ENCODE data around the gene MPIG6B. TPM values are rescaled to one million over a fixed set of nuclear protein-coding genes. Genes with fewer than 3 reads are reported as not detected.
A peak's percentile ranks its signal among the peaks of the same experiment; 100 is the strongest.

MPIG6B gene
- total and polyA plus RNA-seq, 3 donors from 2014 or later = 0.74 to 1.3 (median 0.94) TPM

DNA sequence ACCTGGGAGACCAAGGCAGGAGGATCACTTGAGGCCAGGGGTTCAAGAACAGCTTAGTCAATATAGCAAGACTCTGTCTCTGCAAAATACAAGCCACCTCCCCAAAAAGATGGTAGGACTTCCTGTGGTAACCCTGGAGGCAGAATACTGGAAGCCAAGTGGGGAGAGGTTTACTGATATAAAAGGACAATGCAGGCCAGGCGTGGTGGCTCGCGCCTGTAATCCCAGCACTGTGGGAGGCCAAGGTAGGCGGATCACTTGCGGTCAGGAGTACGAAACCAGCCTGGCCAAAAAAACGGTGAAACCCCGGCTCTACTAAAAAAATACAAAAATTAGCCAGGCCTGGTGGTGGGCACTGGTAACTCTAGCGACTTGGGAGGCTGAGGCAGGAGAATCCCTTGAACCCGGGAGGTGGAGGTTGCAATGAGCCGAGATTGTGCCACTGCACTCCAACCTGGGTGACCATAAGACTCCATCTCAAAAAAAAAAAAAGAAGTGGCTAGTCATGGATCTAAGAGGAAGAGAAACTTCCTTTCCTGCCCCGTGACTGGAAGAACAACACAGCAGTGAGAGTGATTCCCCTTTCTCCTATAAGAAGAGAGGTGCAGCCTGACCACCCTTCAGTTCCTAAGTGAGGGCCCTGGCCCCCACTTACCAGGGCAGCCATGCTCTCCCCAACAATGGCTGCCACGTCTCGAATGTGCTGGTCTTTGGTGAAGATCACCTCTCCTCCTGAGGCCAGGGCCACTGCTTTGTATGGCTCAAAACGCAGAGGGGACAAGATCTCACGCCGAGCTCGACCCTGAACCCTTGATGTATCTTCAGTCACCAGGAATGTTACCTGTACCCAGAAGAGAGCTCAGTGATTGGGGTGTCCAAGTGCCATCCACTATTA lies 45.4 kb downstream of the MPIG6B start:
- Histone ChIP-seq H3K27me3 (no peaks in the 10 kb centered on the region), H3K36me3 (ENCODE audit: low read depth, missing control alignments) (no peaks in the 10 kb centered on the region), H3K4me3 (no peak overlapping the region), H3K27ac (no peak overlapping the region), H3K4me1 (no peaks in the 10 kb centered on the region), H3K9me3 (no peaks in the 10 kb centered on the region)
- TF ChIP-seq CTCF (IDR thresholded peaks at IDR 0.05) = no peak
- TF ChIP-seq POLR2A (IDR thresholded peaks at IDR 0.05) = no peak
- no peak for DNase-seq
- intact Hi-C loops (cut with DNase I; ENCODE audit: low total_unique reads) = no loop called here
- WGBS, 2 donors = 89 to 91% methylated on average over 17 to 18 of the region's 18 CpGs

- Histone ChIP-seq H3K27ac (no peak overlapping the region), H3K36me3 (ENCODE audit: low read depth, missing control alignments) (no peaks in the 10 kb centered on the region), H3K9me3 (no peaks in the 10 kb centered on the region), H3K27me3 (no peaks in the 10 kb centered on the region), H3K4me3 (no peak overlapping the region), H3K4me1 (no peaks in the 10 kb centered on the region)
- intact Hi-C loops (cut with DNase I; ENCODE audit: low total_unique reads) = no loop called here
- peak in 2 of 3 experiments; percentile 25 to 53 for TF ChIP-seq CTCF (IDR thresholded peaks at IDR 0.05)
- no peak for TF ChIP-seq POLR2A (IDR thresholded peaks at IDR 0.05)
- peak; percentile 65 for DNase-seq
- 54 to 66% methylated on average over 10 to 12 of the region's 12 CpGs for WGBS, 2 donors
These were observed 46.7 kb downstream of the MPIG6B start for GRCh38 chr6:31769684-31770371.

GRCh38 chr6:31770860-31771259 lies 47.7 kb downstream of the MPIG6B start:
- TF ChIP-seq CTCF (IDR thresholded peaks at IDR 0.05) (no peak), POLR2A (IDR thresholded peaks at IDR 0.05) (no peak)
- Histone ChIP-seq H3K9me3 (no peaks in the 10 kb centered on the region), H3K36me3 (ENCODE audit: low read depth, missing control alignments) (no peaks in the 10 kb centered on the region), H3K4me1 (no peaks in the 10 kb centered on the region), H3K4me3 (no peak overlapping the region), H3K27me3 (no peaks in the 10 kb centered on the region), H3K27ac (no peak overlapping the region)
- intact Hi-C loops (cut with DNase I; ENCODE audit: low total_unique reads) = no loop called here
- DNase-seq = no peak
- 84 to 85% methylated on average over 2 of the region's 2 CpGs for WGBS, 2 donors

DNA sequence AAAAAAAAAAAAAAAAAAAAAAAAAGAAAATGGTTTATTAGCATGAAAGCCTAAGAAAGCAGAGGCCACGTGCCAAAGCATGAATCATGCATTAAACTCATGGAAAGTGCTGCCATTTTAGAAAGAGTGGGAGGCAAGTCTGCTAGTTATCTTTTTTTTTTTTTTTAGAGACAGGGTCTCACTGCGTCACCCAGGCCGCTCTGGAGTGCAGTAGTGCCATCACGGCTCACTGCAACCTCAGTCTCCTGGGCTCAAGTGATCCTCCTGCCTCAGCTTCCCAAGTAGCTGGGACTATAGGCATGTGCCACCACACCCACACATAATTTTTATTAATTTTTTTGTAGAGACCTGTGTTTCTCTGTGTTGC lies 48.8 kb downstream of the MPIG6B start:
- Histone ChIP-seq H3K4me3 (no peak overlapping the region), H3K27ac (no peak overlapping the region), H3K9me3 (no peaks in the 10 kb centered on the region), H3K27me3 (no peaks in the 10 kb centered on the region), H3K36me3 (ENCODE audit: low read depth, missing control alignments) (no peaks in the 10 kb centered on the region), H3K4me1 (peaks cover 8% of the 10 kb centered on the region)
- TF ChIP-seq POLR2A (IDR thresholded peaks at IDR 0.05) (no peak), CTCF (IDR thresholded peaks at IDR 0.05) (no peak)
- no peak for DNase-seq
- intact Hi-C loops (cut with DNase I; ENCODE audit: low total_unique reads) = no loop called here
- WGBS, 2 donors = 36 to 54% methylated on average over 4 of the region's 4 CpGs
